Measurements from ENCODE around the gene ME1.

Gene ME1

DNA sequence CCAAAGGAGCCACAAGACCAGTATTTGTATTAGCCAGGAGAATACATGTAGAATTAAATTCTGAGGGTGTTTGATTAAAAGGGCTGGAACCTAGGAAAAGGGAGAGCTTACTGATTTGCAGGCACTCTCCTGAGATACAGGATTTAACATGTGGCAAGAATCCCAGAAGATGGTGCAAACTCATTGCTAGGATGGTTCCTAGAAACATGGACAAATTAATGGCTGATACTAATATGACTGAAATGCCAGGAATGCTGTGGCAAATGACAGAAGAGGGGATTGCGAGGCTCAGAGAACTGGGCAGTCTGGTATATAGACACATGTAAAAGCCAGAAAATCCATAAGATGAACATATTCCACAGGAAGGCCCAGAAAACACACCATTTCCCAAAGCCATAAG is 119.6 kb downstream of the ME1 start:
- no peak for TF ChIP-seq CTCF (IDR thresholded peaks at IDR 0.05; ENCODE audit: low read depth, low read length)
- DNase-seq (ENCODE audit: low read depth, low spot score) = no peak
- in situ Hi-C loops (cut with HindIII; ENCODE audit: low sequenced_read_pairs) = no loop called here
- H3K4me3 ChIP-seq (ENCODE audit: low read depth, low read length) = no peak overlapping the region

GRCh38 chr6:83310046-83310445 is 120.8 kb downstream of the ME1 start:
- no peak for DNase-seq (ENCODE audit: low read depth, low spot score)
- no peak overlapping the region for H3K4me3 ChIP-seq (ENCODE audit: low read depth, low read length)
- in situ Hi-C loops (cut with HindIII; ENCODE audit: low sequenced_read_pairs) = no loop called here
- no peak for TF ChIP-seq CTCF (IDR thresholded peaks at IDR 0.05; ENCODE audit: low read depth, low read length)

DNA sequence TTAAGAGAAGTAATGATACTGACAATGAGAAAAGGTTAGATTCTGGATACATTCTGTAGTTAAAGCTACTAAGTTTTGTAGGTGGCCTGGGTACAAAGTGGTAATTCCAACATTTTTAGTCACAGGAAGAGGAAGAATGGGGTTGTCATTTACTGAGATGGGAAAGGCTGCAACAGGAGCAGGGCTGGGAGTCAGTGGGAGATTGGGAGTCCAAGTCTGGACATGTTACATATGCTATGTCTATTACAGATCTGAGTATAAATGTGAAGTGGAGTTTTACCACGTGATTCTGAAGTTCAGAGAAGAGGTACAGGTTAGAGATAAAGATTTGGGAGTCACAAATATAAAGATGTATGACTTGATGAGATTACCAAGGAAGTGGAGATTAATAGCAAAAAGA is 121.5 kb downstream of the ME1 start:
- DNase-seq (ENCODE audit: low read depth, low spot score) = no peak
- TF ChIP-seq CTCF (IDR thresholded peaks at IDR 0.05; ENCODE audit: low read depth, low read length) = no peak
- no peak overlapping the region for H3K4me3 ChIP-seq (ENCODE audit: low read depth, low read length)
- in situ Hi-C loops (cut with HindIII; ENCODE audit: low sequenced_read_pairs) = no loop called here

GRCh38 chr6:83308833-83309232 is 122.0 kb downstream of the ME1 start:
- no peak overlapping the region for H3K4me3 ChIP-seq (ENCODE audit: low read depth, low read length)
- in situ Hi-C loops (cut with HindIII; ENCODE audit: low sequenced_read_pairs) = no loop called here
- TF ChIP-seq CTCF (IDR thresholded peaks at IDR 0.05; ENCODE audit: low read depth, low read length) = no peak
- DNase-seq (ENCODE audit: low read depth, low spot score) = no peak

DNA sequence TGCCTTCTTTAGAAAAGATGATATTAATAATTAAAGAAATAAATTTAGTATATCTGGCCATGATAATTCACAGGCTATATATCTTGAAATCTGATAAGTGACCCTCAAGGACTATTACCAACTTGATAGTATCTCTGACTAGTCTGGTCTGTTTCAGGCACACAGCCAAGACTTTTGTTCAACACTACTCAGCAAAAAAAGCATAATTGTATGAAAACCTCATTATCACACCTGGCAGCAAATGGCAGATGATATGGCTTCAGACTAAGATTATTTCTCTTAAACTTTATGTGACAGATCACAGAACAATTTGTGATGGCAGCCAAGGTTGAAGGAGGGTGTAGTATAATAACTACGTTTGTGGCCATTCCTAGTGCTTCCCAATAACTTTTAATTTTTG is 123.0 kb downstream of the ME1 start:
- no peak for TF ChIP-seq CTCF (IDR thresholded peaks at IDR 0.05; ENCODE audit: low read depth, low read length)
- in situ Hi-C loops (cut with HindIII; ENCODE audit: low sequenced_read_pairs) = no loop called here
- no peak overlapping the region for H3K4me3 ChIP-seq (ENCODE audit: low read depth, low read length)
- no peak for DNase-seq (ENCODE audit: low read depth, low spot score)

DNA sequence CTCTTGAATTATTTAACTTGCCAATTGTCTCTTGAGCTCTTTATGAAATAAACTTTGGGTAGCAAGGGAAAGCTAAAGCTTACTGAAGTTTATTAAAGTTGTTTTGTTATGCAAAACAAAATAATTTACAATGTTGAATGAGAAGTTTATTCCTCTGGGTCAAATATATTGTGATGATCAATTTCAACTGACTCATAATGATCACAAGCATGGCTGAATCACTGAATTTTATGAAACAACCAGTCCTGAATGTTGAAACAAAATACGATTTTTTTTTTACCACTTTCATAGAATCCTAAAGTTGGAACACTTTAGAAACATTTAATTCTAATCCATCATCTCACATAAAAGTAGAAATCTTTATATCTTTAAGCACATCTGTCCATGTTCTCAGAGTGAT is 127.4 kb downstream of the ME1 start:
- no peak for TF ChIP-seq CTCF (IDR thresholded peaks at IDR 0.05; ENCODE audit: low read depth, low read length)
- in situ Hi-C loops (cut with HindIII; ENCODE audit: low sequenced_read_pairs) = no loop called here
- no peak for DNase-seq (ENCODE audit: low read depth, low spot score)
- no peak overlapping the region for H3K4me3 ChIP-seq (ENCODE audit: low read depth, low read length)

GRCh38 chr6:83294676-83295075 is 136.2 kb downstream of the ME1 start:
- no peak for DNase-seq (ENCODE audit: low read depth, low spot score)
- H3K4me3 ChIP-seq (ENCODE audit: low read depth, low read length) = no peak overlapping the region
- no peak for TF ChIP-seq CTCF (IDR thresholded peaks at IDR 0.05; ENCODE audit: low read depth, low read length)
- in situ Hi-C loops (cut with HindIII; ENCODE audit: low sequenced_read_pairs) = no loop called here
